Heart right ventricle (tissue), 16 donors: ENCODE results near the gene RXRB. TPM values are rescaled to one million over a fixed set of nuclear protein-coding genes. Genes with fewer than 3 reads are reported as not detected.
A peak's percentile ranks its signal among the peaks of the same experiment; 100 is the strongest.

Source experiments
- ATAC-seq, 8 donors: fragments of 200-7000 bp; cut with Tn5 transposase; one replicate each; pipeline ENCODE4 v1.9.1; 2020; ENCODE audit warnings: mild to moderate bottlenecking in 8 of 8, moderate library complexity in 8 of 8, moderate number of reproducible peaks in 1 of 8
- DNase-seq, 2 donors: peaks; one replicate each; pipeline ENCODE4 v3.0.0-alpha.2; 2020
- H3K27ac ChIP-seq, 10 donors: fragments of 200-600 bp; sonication (generic) in 2 of 10; one replicate each; pipeline versions ENCODE4 v1.5.0 to v1.8.0; 2020 to 2022; ENCODE audit warnings: mild to moderate bottlenecking in 3 of 10
- H3K27me3 ChIP-seq, 7 donors: fragments of 200-600 bp; one replicate each; pipeline ENCODE4 v1.8.0; 2021 to 2022; ENCODE audit warnings: mild to moderate bottlenecking in 2 of 7
- H3K36me3 ChIP-seq, 9 donors: fragments of 200-600 bp; sonication (generic) in 1 of 9; one replicate each; pipeline versions ENCODE4 v1.5.0 to v1.8.0; 2020 to 2022; ENCODE audit warnings: mild to moderate bottlenecking in 2 of 9
- H3K4me1 ChIP-seq, 9 donors: fragments of 200-600 bp; sonication (generic) in 1 of 9; one replicate each; pipeline versions ENCODE4 v1.5.0 to v1.8.0; 2020 to 2022; ENCODE audit warnings: mild to moderate bottlenecking in 4 of 9
- H3K4me3 ChIP-seq, 10 donors: fragments of 200-600 bp; sonication (generic) in 2 of 10; one replicate each; pipeline versions ENCODE4 v1.5.0 to v1.8.0; 2020 to 2022; ENCODE audit warnings: mild to moderate bottlenecking in 7 of 10, moderate library complexity in 2 of 10
- H3K9me3 ChIP-seq, 11 donors: fragments of 200-600 bp in 10 of 11; sonication (generic) in 2 of 11; one replicate each; pipeline versions ENCODE4 v1.5.0 to v1.8.0; 2013 to 2022; ENCODE audit warnings: mild to moderate bottlenecking in 2 of 11, control low read depth in 1 of 11, moderate library complexity in 1 of 11
- CTCF ChIP-seq, 9 donors: fragments of 200-600 bp; sonication (generic) in 2 of 9; IDR thresholded peaks; one replicate each; pipeline versions ENCODE4 v1.5.0 to v1.8.0; 2021 to 2022; ENCODE audit warnings: antibody characterized with exemption in 9 of 9, mild to moderate bottlenecking in 5 of 9, moderate library complexity in 1 of 9
- WGBS, 2 donors: extraction: QIAGEN DNeasy Blood & Tissue Kit; methylation state at CpG; one replicate each; pipeline ENCODE4 v1.1.7; 2013; ENCODE audit warnings: inconsistent platforms in 1 of 2; 5-methylcytosine and 5-hydroxymethylcytosine counted together
- intact Hi-C, 10 donors: fragments of 100-400 bp; cut with DNase I; formaldehyde crosslinking; loops; one replicate each; pipeline versions ENCODE4 v1.11.1 to v1.14.2; 2022
- microRNA-seq, 2 donors: library from miRNA; unstranded; fragments of <30 nt; microRNA quantifications; one replicate each; pipeline ENCODE4 v1.2.0, GENCODE V29; 2021
- polyA plus RNA-seq, 2 donors: library from polyadenylated mRNA; stranded (reverse); fragments of 200-250 nt; gene quantifications; one replicate each; pipeline ENCODE4 v1.2.3, GENCODE V29; 2013
- total RNA-seq, 10 donors: library from RNA; stranded (reverse); fragmentation: NEBNext Ultra II Directional in 3 of 10; extraction: Animal tissue kit (Norgen Biotek cat#: 25700) in 3 of 10; gene quantifications; one replicate each; pipeline versions ENCODE4 v1.2.1 to v1.2.4, GENCODE V29; 2021 to 2023
- donor health status: Arrhythmogenic right ventricular cardiomyopathy.
- donor health status: ischemic (EF 13 %, LVEDD 7.1; RV severe dilation, severe dysfunction).
- donor health status: healthy with polysubstance abuse.
- donor health status: DM: no; HTN: yes; CAD: no.
- donor health status: DM: no; HTN: no; CAD: no.
- donor health status: ischemic (EF 25% LVEDD 6.9; RV normal size, moderate dysfunction).
- donor health status: ischemic (EF 25% LVEDD 5.7; RV mildly dilated, moderate dysfunction).
- donor health status: healthy.
- donor health status: DM: yes; HTN: yes; CAD: no.
- donor health status: Ischemic cardiomyopathy.
- donor health status: ischemic (EF 35%, LVEDD 5.7; RV mildly dilated, moderate dysfunction).
- donor health status: nonischemic (EF 11% LVEDD 7.7; RV severe dilation, severe dysfunction).
- donor health status: DM: yes; HTN: yes; CAD: no.
- donor health status: PGD.
- donor health status: ischemic (EF 29% LVEDD 5.4; RV normal size, mild dysfunction).
- donor health status: nonischemic (EF 23%, LVEDD 6.1; RV moderate dilation, normal function).

RXRB gene
- total and polyA plus RNA-seq, 12 donors = 22.2 to 40.7 (median 33.2) TPM

- Histone ChIP-seq H3K9me3 (peaks cover 0 to 22% (median 14%) of the 10 kb centered on the region in 11 donors), H3K4me1 (peaks cover 0 to 15% (median 0%) of the 10 kb centered on the region in 9 donors), H3K27me3 (peaks cover 0 to 25% (median 17%) of the 10 kb centered on the region in 7 donors), H3K36me3 (no peaks in the 10 kb centered on the region), H3K27ac (no peak overlapping the region), H3K4me3 (no peak overlapping the region)
- TF ChIP-seq CTCF (IDR thresholded peaks at IDR 0.05) = peak; percentile 43 to 87 (median 82)
- intact Hi-C loops = loop anchor here in 5 of 10 donors (2.0 to 10.0 kb wide), 3 partner anchors 133 to 136 kb away; no protein-coding TSS in a partner anchor
- ATAC-seq (no peak), DNase-seq (no peak)
- WGBS, 2 donors = 44 to 47% methylated on average over 8 of the region's 8 CpGs
Observed at GRCh38 chr6:33147807-33148666, 52.4 kb downstream of the RXRB start.

DNA sequence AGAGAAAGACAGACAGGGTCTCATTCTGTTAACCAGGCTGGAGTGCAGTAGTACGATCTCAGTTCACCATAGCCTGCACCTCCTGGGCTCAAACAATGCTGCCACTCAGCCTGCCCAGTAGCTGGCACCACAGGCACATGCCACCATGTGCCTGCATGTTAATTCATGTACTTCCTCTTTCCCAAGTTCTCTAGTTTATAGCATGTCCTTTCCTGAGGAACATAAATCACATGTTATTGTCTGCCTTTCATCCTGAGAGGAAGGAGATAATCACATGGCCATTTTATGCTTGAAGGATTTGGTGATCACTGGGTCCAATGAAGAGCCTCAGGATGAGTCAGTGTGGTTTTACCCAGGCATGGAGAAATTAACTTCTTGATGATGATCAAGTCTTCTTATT is 56.1 kb downstream of the RXRB start:
- Histone ChIP-seq H3K27ac (no peak overlapping the region), H3K4me1 (peaks cover 0 to 18% (median 0%) of the 10 kb centered on the region in 9 donors), H3K27me3 (peaks cover 0 to 23% (median 14%) of the 10 kb centered on the region in 7 donors), H3K4me3 (no peak overlapping the region), H3K36me3 (no peaks in the 10 kb centered on the region), H3K9me3 (no peaks in the 10 kb centered on the region)
- WGBS, 2 donors = 24 to 29% methylated on average over 1 of the region's 1 CpG
- peak in 4 of 8 donors; percentile 20 to 69 (median 68) for ATAC-seq
- intact Hi-C loops = loop anchor here in 1 of 10 donors (10.0 kb wide), 1 partner anchor 130 kb away; no protein-coding TSS in a partner anchor
- no peak for TF ChIP-seq CTCF (IDR thresholded peaks at IDR 0.05)
- no peak for DNase-seq

Small RNA genes within 50 kb of the gene (microRNA-seq; reads per million reads assigned to microRNA genes)
- gene MIR219A1 = 2.6 to 5.4 reads per million in 2 donors

Other genes starting within 250 kb of the RXRB start
- gene HLA-DMA, start 247.6 kb downstream of the RXRB start, total RNA-seq = 100 to 1,000 TPM in 1 of 10 donors, 10 to 100 TPM in 8, 1 to 10 TPM in 1; 7.8 to 106 (median 14.5) TPM
- gene HLA-DMA, start 247.6 kb downstream of the RXRB start, polyA plus RNA-seq = 10 to 100 TPM; 11.8 to 47.6 TPM
- gene BRD2, start 232.1 kb downstream of the RXRB start, total RNA-seq = 10 to 100 TPM; 64.9 to 97.0 (median 74.9) TPM
- 10 to 100 TPM; 49.3 to 87.2 TPM for gene BRD2, start 232.1 kb downstream of the RXRB start, polyA plus RNA-seq
- 10 to 100 TPM in 1 of 10 donors, 1 to 10 TPM in 8, under 1 TPM in 1; 0.75 to 22.8 (median 2.0) TPM for gene HLA-DOA, start 191.1 kb downstream of the RXRB start, total RNA-seq
- 1 to 10 TPM in 1 of 2 donors, under 1 TPM in 1; 0.65 to 2.1 TPM for gene HLA-DOA, start 191.1 kb downstream of the RXRB start, polyA plus RNA-seq
- 100 to 1,000 TPM in 1 of 10 donors, 10 to 100 TPM in 9; 17.8 to 328 (median 53.6) TPM for gene HLA-DPA1, start 127.0 kb downstream of the RXRB start, total RNA-seq
- gene HLA-DPA1, start 127.0 kb downstream of the RXRB start, polyA plus RNA-seq = 10 to 100 TPM; 18.2 to 24.3 TPM
- 100 to 1,000 TPM in 1 of 10 donors, 10 to 100 TPM in 9; 19.2 to 264 (median 34.8) TPM for gene HLA-DPB1, start 124.7 kb downstream of the RXRB start, total RNA-seq
- gene HLA-DPB1, start 124.7 kb downstream of the RXRB start, polyA plus RNA-seq = 10 to 100 TPM; 18.7 to 48.2 TPM
- 1 to 10 TPM in 3 of 10 donors, under 1 TPM in 7; 0.52 to 3.9 (median 0.94) TPM for gene COL11A2, start 8.2 kb downstream of the RXRB start, total RNA-seq
- 1 to 10 TPM in 1 of 2 donors, under 1 TPM in 1; 0.55 to 8.7 TPM for gene COL11A2, start 8.2 kb downstream of the RXRB start, polyA plus RNA-seq
- gene SLC39A7, start 202 bp upstream of the RXRB start, total RNA-seq = 100 to 1,000 TPM in 1 of 10 donors, 10 to 100 TPM in 9; 44.8 to 104 (median 53.1) TPM
- gene SLC39A7, start 202 bp upstream of the RXRB start, polyA plus RNA-seq = 100 to 1,000 TPM in 1 of 2 donors, 10 to 100 TPM in 1; 25.8 to 178 TPM
- 10 to 100 TPM; 17.6 to 25.5 (median 23.0) TPM for gene HSD17B8, start 4.0 kb upstream of the RXRB start, total RNA-seq
- 10 to 100 TPM in 1 of 2 donors, 1 to 10 TPM in 1; 7.4 to 15.1 TPM for gene HSD17B8, start 4.0 kb upstream of the RXRB start, polyA plus RNA-seq
- 10 to 100 TPM; 26.5 to 32.1 (median 28.0) TPM for gene RING1, start 7.8 kb upstream of the RXRB start, total RNA-seq
- 10 to 100 TPM; 28.6 to 35.1 TPM for gene RING1, start 7.8 kb upstream of the RXRB start, polyA plus RNA-seq
- gene VPS52, start 71.2 kb upstream of the RXRB start, total RNA-seq = 10 to 100 TPM; 29.8 to 41.6 (median 35.9) TPM
- 10 to 100 TPM; 25.2 to 45.7 TPM for gene VPS52, start 71.2 kb upstream of the RXRB start, polyA plus RNA-seq
- gene RPS18, start 71.4 kb upstream of the RXRB start, total RNA-seq = 1,000 to 10,000 TPM in 3 of 10 donors, 100 to 1,000 TPM in 7; 767 to 1,326 (median 860) TPM
- 1,000 to 10,000 TPM; 2,826 to 4,398 TPM for gene RPS18, start 71.4 kb upstream of the RXRB start, polyA plus RNA-seq
- gene B3GALT4, start 76.5 kb upstream of the RXRB start, total RNA-seq = 10 to 100 TPM in 2 of 10 donors, 1 to 10 TPM in 8; 5.3 to 12.2 (median 8.0) TPM
- gene B3GALT4, start 76.5 kb upstream of the RXRB start, polyA plus RNA-seq = 1 to 10 TPM; 7.0 to 9.1 TPM
- 10 to 100 TPM; 11.0 to 27.8 (median 16.2) TPM for gene WDR46, start 88.6 kb upstream of the RXRB start, total RNA-seq
- gene WDR46, start 88.6 kb upstream of the RXRB start, polyA plus RNA-seq = 10 to 100 TPM; 27.4 to 40.6 TPM
- 10 to 100 TPM; 31.7 to 58.3 (median 40.2) TPM for gene PFDN6, start 88.9 kb upstream of the RXRB start, total RNA-seq
- 100 to 1,000 TPM; 248 to 448 TPM for gene PFDN6, start 88.9 kb upstream of the RXRB start, polyA plus RNA-seq
- gene RGL2, start 98.3 kb upstream of the RXRB start, total RNA-seq = 10 to 100 TPM; 40.7 to 79.8 (median 50.4) TPM
- gene RGL2, start 98.3 kb upstream of the RXRB start, polyA plus RNA-seq = 10 to 100 TPM; 51.8 to 68.4 TPM
- gene TAPBP, start 113.4 kb upstream of the RXRB start, total RNA-seq = 100 to 1,000 TPM in 2 of 10 donors, 10 to 100 TPM in 8; 71.9 to 242 (median 86.7) TPM
- gene TAPBP, start 113.4 kb upstream of the RXRB start, polyA plus RNA-seq = 10 to 100 TPM; 20.6 to 49.7 TPM
- 10 to 100 TPM; 11.7 to 19.8 (median 14.3) TPM for gene ZBTB22, start 117.1 kb upstream of the RXRB start, total RNA-seq
- gene ZBTB22, start 117.1 kb upstream of the RXRB start, polyA plus RNA-seq = 10 to 100 TPM in 1 of 2 donors, 1 to 10 TPM in 1; 4.7 to 10.6 TPM
- 10 to 100 TPM; 10.3 to 24.0 (median 15.9) TPM for gene DAXX, start 122.3 kb upstream of the RXRB start, total RNA-seq
- gene DAXX, start 122.3 kb upstream of the RXRB start, polyA plus RNA-seq = 10 to 100 TPM; 15.7 to 24.8 TPM
- gene KIFC1, start 191.2 kb upstream of the RXRB start, total RNA-seq = 1 to 10 TPM in 2 of 10 donors, under 1 TPM in 6, not detected in 2; 0.09 to 6.1 (median 0.36) TPM
- under 1 TPM; 0.28 to 0.29 TPM for gene KIFC1, start 191.2 kb upstream of the RXRB start, polyA plus RNA-seq
- gene PHF1, start 210.3 kb upstream of the RXRB start, total RNA-seq = 10 to 100 TPM; 36.2 to 61.2 (median 48.9) TPM
- 100 to 1,000 TPM in 1 of 2 donors, 10 to 100 TPM in 1; 59.5 to 125 TPM for gene PHF1, start 210.3 kb upstream of the RXRB start, polyA plus RNA-seq
- gene CUTA, start 217.4 kb upstream of the RXRB start, total RNA-seq = 100 to 1,000 TPM in 9 of 10 donors, 10 to 100 TPM in 1; 99.8 to 132 (median 114) TPM
- 100 to 1,000 TPM in 1 of 2 donors, 10 to 100 TPM in 1; 94.7 to 161 TPM for gene CUTA, start 217.4 kb upstream of the RXRB start, polyA plus RNA-seq
- 1 to 10 TPM; 3.6 to 8.5 (median 5.7) TPM for gene SYNGAP1, start 219.4 kb upstream of the RXRB start, total RNA-seq
- gene SYNGAP1, start 219.4 kb upstream of the RXRB start, polyA plus RNA-seq = 10 to 100 TPM in 1 of 2 donors, 1 to 10 TPM in 1; 3.1 to 10.2 TPM